Measurements from ENCODE around the gene SPOP. TPM values are rescaled to one million over a fixed set of nuclear protein-coding genes. Genes with fewer than 3 reads are reported as not detected.
"Not testable (repeated sequence)": the region's sequence is repeated elsewhere in the genome, so short reads cannot be mapped to it uniquely, and the experiment has no call there.

The SPOP gene
- total RNA-seq, 2 experiments from 2014 or later, result 64.1 to 68.1 TPM

DNA sequence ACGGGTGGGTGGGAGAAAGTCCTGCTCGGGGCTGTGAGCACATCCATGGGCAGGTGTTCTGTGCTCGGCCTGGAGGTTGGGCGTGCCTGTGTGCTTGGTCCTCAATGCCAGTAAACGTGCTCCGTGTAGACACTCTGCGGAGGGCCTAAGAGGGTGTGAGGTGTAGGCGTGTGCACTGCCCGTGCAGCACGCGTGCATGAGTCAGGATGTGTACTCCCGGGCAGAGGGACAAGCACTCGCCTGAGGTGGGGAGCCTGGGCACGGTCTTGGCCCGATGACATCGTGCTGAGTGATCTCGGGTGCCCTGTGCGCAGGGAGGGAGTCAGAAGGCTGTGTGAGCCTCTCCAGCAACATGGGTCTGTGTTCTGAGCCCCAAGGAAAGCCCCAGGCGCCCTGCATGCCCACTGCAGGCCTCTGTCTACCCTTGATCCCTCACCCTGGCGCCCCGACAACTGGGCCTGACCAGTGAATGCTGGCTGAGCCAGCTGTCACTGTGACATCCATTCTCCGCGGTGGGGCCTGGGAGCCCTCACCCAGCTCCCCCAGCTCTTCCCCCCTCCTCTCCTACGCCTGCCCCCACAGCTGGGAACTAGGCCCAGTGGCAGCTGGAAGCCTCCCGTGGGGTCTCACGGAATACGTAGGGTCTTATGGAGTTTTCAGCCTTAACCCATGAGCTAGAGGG, 125.7 kb downstream of the SPOP start:
- CTCF ChIA-PET, result no interaction called here

DNA sequence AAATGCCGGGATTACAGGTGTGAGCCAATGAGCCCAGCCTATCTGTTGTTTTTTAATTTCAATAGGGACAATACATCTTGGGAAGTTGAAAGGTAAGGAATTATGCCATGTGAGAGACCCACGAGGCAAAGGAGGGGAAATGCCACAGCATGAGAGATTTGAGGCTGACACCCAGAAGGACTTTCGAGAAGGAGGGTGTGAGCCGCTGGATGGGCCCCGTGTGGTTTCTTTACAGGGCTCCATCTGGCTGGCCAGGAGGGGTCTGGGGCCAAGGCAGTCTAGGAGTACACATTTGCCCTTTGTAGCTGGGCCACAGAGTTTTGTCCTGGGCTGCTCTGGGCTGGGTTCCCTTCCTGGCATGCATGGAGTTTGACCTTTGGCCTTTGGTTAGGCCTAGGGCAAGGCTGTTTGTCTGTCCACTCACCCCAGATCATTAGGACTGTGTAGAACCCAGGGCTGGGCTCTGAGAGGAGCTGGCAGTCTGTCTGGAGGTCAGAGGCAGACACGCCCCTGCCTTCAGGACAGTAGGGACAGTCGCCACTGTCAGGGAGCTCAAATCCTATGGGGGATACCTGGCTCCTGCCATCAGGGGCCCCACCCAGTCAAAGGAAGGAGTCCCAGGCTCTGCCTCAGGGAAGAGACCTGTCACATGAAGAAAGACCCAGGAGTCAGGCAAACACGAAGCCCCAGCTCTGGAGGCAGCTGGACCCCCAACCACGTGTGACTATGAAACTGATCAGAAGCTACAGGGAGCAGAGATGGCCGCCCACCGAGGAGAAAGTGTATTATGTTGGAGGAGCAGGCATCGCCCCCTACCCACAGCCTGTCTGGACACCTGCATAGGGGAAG, 126.5 kb downstream of the SPOP start:
- Mint-ChIP-seq H3K9me3 (no peaks in the 10 kb centered on the region), H3K27ac (no peak overlapping the region), H3K27me3 (no peaks in the 10 kb centered on the region), H3K4me3 (no peak overlapping the region), H3K4me1 (no peaks in the 10 kb centered on the region), H3K36me3 (ENCODE audit: low read depth) (no peaks in the 10 kb centered on the region)
- ChIA-PET POLR2A (no interaction called here), CTCF (interaction anchor here (0.6 kb wide), 1 partner anchor 149 kb away, joined by 3 read pairs; no protein-coding TSS in a partner anchor)
- DNase-seq, result no peak

More for the DNA sequence above, 125.7 kb downstream of the SPOP start:
- Mint-ChIP-seq H3K4me3 (no peak overlapping the region), H3K36me3 (ENCODE audit: low read depth) (no peaks in the 10 kb centered on the region), H3K4me1 (no peaks in the 10 kb centered on the region), H3K9me3 (no peaks in the 10 kb centered on the region), H3K27me3 (no peaks in the 10 kb centered on the region), H3K27ac (no peak overlapping the region)
- POLR2A ChIA-PET, result interaction anchor here (0.5 kb wide), 1 partner anchor 13 kb away, joined by 4 read pairs; no protein-coding TSS in a partner anchor
- DNase-seq, result no peak

DNA sequence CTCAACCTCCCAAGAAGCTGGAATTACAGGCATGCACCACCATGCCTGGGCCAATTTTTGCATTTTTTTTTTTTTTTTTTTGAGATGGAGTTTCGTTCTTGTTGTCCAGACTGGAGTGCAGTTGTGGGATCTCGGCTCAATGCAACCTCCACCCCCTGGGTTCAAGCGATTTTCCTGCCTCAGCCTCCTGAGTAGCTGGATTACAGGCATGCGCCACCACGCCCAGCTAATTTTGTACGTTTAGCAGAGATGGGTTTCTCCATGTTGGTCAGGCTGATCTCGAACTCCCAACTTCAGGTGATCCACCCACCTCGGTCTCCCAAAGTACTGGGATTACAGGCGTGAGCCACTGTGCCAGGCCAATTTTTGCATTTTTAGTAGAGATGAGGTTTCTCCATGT, 127.1 kb downstream of the SPOP start:
- H3K4me3 Mint-ChIP-seq; H3K9me3 Mint-ChIP-seq; DNase-seq; H3K36me3 Mint-ChIP-seq (ENCODE audit: low read depth); H3K27me3 Mint-ChIP-seq; H3K4me1 Mint-ChIP-seq; POLR2A ChIA-PET; H3K27ac Mint-ChIP-seq: not testable (repeated sequence)
- CTCF ChIA-PET, result interaction anchor here (0.6 kb wide), 1 partner anchor 150 kb away, joined by 3 read pairs; no protein-coding TSS in a partner anchor

DNA sequence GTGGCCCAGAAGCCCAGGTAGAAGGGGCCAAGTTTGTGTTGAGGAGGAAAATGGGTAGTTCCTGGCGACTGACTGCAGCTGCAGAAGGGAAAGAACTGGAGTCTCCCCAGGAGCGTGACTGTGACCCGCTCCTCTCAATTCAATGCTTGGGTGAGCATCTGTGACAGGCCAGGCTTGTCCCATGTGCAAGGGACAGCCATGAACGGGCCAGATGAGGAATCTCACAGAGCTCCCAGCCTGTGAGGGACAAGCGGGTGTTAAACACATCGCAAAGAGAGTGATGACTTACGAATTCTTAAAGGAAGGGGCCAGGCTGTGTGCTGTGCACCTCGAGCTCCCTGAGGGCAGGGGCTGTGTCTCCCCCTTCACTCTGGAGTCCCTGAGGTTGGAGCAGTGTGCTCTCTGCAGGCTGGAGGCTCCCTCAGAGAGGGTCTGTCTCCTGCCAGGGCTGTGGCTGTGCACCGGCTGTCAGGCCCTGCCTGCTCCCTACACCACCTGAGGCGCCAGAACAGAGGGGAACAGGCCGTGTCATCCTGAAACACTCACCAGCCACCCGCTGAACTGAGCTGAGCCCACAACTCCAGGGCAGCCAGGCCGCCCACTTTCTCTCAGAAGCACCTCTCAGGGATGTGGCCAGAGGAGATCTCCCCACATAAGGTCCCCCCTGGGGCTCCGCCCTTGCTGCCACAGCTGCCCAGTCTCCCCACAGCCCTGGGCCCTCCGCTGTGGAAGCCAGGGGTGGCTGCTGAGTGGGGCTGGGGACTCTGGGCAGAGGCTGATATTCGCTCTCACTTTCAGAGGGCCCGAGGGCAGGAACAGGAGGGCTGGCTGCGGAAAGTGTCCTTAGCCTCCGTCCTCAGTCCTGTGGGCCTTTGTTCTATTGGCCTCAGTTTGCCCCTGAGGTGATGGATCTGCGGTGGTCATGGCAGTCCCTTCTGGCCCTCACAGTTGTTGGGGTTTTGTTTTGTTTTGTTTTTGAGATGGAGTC, 127.9 kb downstream of the SPOP start:
- ChIA-PET POLR2A (no interaction called here), CTCF (interaction anchor here (0.7 kb wide), 1 partner anchor 365 kb away, joined by 3 read pairs; no protein-coding TSS in a partner anchor)
- no peak overlapping the region for H3K27ac Mint-ChIP-seq
- H3K4me3 Mint-ChIP-seq, result no peak overlapping the region
- no peaks in the 10 kb centered on the region for H3K4me1 Mint-ChIP-seq
- no peaks in the 10 kb centered on the region for H3K27me3 Mint-ChIP-seq
- no peaks in the 10 kb centered on the region for H3K9me3 Mint-ChIP-seq
- DNase-seq, result no peak
- H3K36me3 Mint-ChIP-seq (ENCODE audit: low read depth), result no peaks in the 10 kb centered on the region

DNA sequence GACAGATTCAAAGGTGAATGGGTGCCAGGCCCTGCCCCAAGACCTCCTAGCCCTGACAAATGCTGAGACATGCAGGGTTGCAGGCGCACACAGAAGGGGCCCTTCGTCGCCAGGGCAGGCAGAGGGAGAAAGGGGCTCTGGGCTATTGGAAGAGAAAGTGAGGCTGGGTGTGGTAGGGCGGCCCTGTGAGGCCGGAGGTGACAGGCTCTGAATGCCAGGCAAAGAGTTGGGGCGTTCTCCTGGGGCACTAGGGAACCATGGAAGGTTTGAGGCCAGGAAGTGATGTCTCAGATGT, 128.6 kb downstream of the SPOP start:
- no peaks in the 10 kb centered on the region for H3K9me3 Mint-ChIP-seq
- H3K4me3 Mint-ChIP-seq, result no peak overlapping the region
- no peaks in the 10 kb centered on the region for H3K4me1 Mint-ChIP-seq
- POLR2A ChIA-PET, result no interaction called here
- no peaks in the 10 kb centered on the region for H3K27me3 Mint-ChIP-seq
- CTCF ChIA-PET, result no interaction called here
- no peak for DNase-seq
- H3K36me3 Mint-ChIP-seq (ENCODE audit: low read depth), result no peaks in the 10 kb centered on the region
- H3K27ac Mint-ChIP-seq, result no peak overlapping the region

Other genes with a start within 250 kb of the SPOP start
- gene NGFR, start 182.8 kb downstream of the SPOP start, total RNA-seq, result under 1 TPM in 1 of 2 experiments, not detected in 1; 0.07 TPM
- gene NXPH3, start 102.2 kb downstream of the SPOP start, total RNA-seq, result not detected
- 10 to 100 TPM; 55.8 to 70.1 TPM for gene SLC35B1, start 29.9 kb upstream of the SPOP start, total RNA-seq
- gene FAM117A, start 86.0 kb upstream of the SPOP start, total RNA-seq, result 10 to 100 TPM; 30.6 to 34.1 TPM
- gene KAT7, start 110.6 kb upstream of the SPOP start, total RNA-seq, result 10 to 100 TPM; 78.5 to 82.4 TPM
- gene TAC4, start 170.0 kb upstream of the SPOP start, total RNA-seq, result not detected